HG03558 (cell line): Measurements from ENCODE around the gene CNPY4.
A peak's percentile ranks its signal among the peaks of the same experiment; 100 is the strongest.

Experiments
- ATAC-seq: cut with Tn5 transposase; IDR thresholded peaks from one replicate; pipeline ENCODE4 v1.9.1; 2021; ENCODE audit warnings: moderate number of reproducible peaks; ENCODE audit not compliant: unreplicated experiment; ENCODE audit errors: extremely low read depth

Gene CNPY4

GRCh38 chr7:100119072-100119969 lies at the start of gene CNPY4, which contains the start of gene TAF6:
Gene CNPY4, plus strand, starts transcription at chr7:100119634. Its CDS starts 111 bp downstream, at chr7:100119745.
Gene TAF6, minus strand, starts transcription at chr7:100119358. Its CDS starts 5,149 bp downstream, at chr7:100114209.
- ATAC-seq: peak; percentile 43

- ATAC-seq: no peak
Observed at GRCh38 chr7:100069991-100070390, 49.4 kb upstream of the CNPY4 start.

- ATAC-seq: no peak
Observed at GRCh38 chr7:100071018-100071723, 48.3 kb upstream of the CNPY4 start.

- no peak for ATAC-seq
Observed at GRCh38 chr7:100072462-100072861, 47.0 kb upstream of the CNPY4 start.

- ATAC-seq: no peak
Observed at GRCh38 chr7:100074841-100075240, 44.6 kb upstream of the CNPY4 start.

- ATAC-seq: no peak
Observed at GRCh38 chr7:100075418-100075817, 44.0 kb upstream of the CNPY4 start.

GRCh38 chr7:100077205-100077604 lies 42.2 kb upstream of the CNPY4 start:
- no peak for ATAC-seq

GRCh38 chr7:100079024-100079560 lies 40.3 kb upstream of the CNPY4 start:
- ATAC-seq: no peak

GRCh38 chr7:100080907-100081534 lies 38.4 kb upstream of the CNPY4 start:
- no peak for ATAC-seq

GRCh38 chr7:100081535-100082102 lies 37.8 kb upstream of the CNPY4 start, which contains the start of gene ZNF3:
Gene ZNF3, minus strand, starts transcription at chr7:100081723. Its CDS starts 4,366 bp downstream, at chr7:100077357.
- peak; percentile 65 for ATAC-seq

- ATAC-seq: no peak
Observed at GRCh38 chr7:100082978-100083377, 36.5 kb upstream of the CNPY4 start.

GRCh38 chr7:100085515-100085914 lies 33.9 kb upstream of the CNPY4 start:
- ATAC-seq: no peak

GRCh38 chr7:100087055-100087750 lies 32.2 kb upstream of the CNPY4 start:
- no peak for ATAC-seq

- no peak for ATAC-seq
Observed at GRCh38 chr7:100088095-100088620, 31.3 kb upstream of the CNPY4 start.

- ATAC-seq: no peak
Observed at GRCh38 chr7:100088621-100089457, 30.6 kb upstream of the CNPY4 start, which contains the start of gene COPS6. Gene COPS6, plus strand, starts transcription at chr7:100088969. Its CDS starts 22 bp downstream, at chr7:100088991.

- ATAC-seq: no peak
Observed at GRCh38 chr7:100089458-100090196, 29.8 kb upstream of the CNPY4 start.

- ATAC-seq: no peak
Observed at GRCh38 chr7:100090527-100091410, 28.7 kb upstream of the CNPY4 start.
